Bronchial epithelial cell (primary cell): ENCODE data around the gene GNAI1. TPM values are rescaled to one million over a fixed set of nuclear protein-coding genes. Genes with fewer than 3 reads are reported as not detected.

Experiments used
- DNase-seq: peaks from one replicate; pipeline ENCODE4 v3.0.0-alpha.2; 2010; ENCODE audit warnings: low read depth
- FAIRE-seq: peaks from 2 replicates; lab custom pipeline; 2011; peaks lifted over from hg19 to GRCh38; lab: Jason Lieb, UNC
- H3K27me3 ChIP-seq: 2 replicates; pipeline ENCODE4 v1.5.1; 2011; ENCODE audit warnings: low read length; ENCODE audit not compliant: control insufficient read depth, insufficient read depth
- H3K36me3 ChIP-seq: 2 replicates; pipeline ENCODE4 v1.5.1; 2011; ENCODE audit warnings: low read length; ENCODE audit not compliant: control insufficient read depth, insufficient read depth
- H3K4me3 ChIP-seq: 2 replicates; pipeline ENCODE4 v1.5.1; 2011; ENCODE audit warnings: mild to moderate bottlenecking, low read depth, low read length, control low read depth
- total RNA-seq: library from RNA; depleted of rRNA; stranded (reverse); fragments of >200 nt; gene quantifications from 2 replicates; pipeline ENCODE4 v1.2.1, GENCODE V29; 2014
- TF ChIP-seq, protein P1 (sequence below): IDR thresholded peaks from 2 replicates; pipeline ENCODE4 v1.5.1; 2011; ENCODE audit warnings: mild to moderate bottlenecking, moderate library complexity, low read length, control low read depth, inconsistent platforms; ENCODE audit not compliant: insufficient read depth, severe bottlenecking

GNAI1 gene
- total RNA-seq, 1 donor from 2014 or later, result 56.1 TPM

- no peak for FAIRE-seq
- TF ChIP-seq, protein P1, sequence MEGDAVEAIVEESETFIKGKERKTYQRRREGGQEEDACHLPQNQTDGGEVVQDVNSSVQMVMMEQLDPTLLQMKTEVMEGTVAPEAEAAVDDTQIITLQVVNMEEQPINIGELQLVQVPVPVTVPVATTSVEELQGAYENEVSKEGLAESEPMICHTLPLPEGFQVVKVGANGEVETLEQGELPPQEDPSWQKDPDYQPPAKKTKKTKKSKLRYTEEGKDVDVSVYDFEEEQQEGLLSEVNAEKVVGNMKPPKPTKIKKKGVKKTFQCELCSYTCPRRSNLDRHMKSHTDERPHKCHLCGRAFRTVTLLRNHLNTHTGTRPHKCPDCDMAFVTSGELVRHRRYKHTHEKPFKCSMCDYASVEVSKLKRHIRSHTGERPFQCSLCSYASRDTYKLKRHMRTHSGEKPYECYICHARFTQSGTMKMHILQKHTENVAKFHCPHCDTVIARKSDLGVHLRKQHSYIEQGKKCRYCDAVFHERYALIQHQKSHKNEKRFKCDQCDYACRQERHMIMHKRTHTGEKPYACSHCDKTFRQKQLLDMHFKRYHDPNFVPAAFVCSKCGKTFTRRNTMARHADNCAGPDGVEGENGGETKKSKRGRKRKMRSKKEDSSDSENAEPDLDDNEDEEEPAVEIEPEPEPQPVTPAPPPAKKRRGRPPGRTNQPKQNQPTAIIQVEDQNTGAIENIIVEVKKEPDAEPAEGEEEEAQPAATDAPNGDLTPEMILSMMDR, result no peak
- H3K27me3 ChIP-seq, result no peaks in the 10 kb centered on the region
These were observed 35.8 kb downstream of the GNAI1 start for GRCh38 chr7:80170445-80170844.

GRCh38 chr7:80172387-80172786, 37.8 kb downstream of the GNAI1 start:
- FAIRE-seq (no peak), DNase-seq (no peak)
- H3K36me3 ChIP-seq, result peaks cover 2% of the 10 kb centered on the region
- no peak overlapping the region for H3K4me3 ChIP-seq
- TF ChIP-seq, protein P1, result no peak
- no peaks in the 10 kb centered on the region for H3K27me3 ChIP-seq

More at GRCh38 chr7:80170445-80170844, 35.8 kb downstream of the GNAI1 start:
- DNase-seq, result no peak
- H3K36me3 ChIP-seq, result peaks cover 1% of the 10 kb centered on the region
- H3K4me3 ChIP-seq, result no peak overlapping the region

GRCh38 chr7:80175744-80176143, 41.1 kb downstream of the GNAI1 start:
- FAIRE-seq, result no peak
- H3K27me3 ChIP-seq, result no peaks in the 10 kb centered on the region

DNA sequence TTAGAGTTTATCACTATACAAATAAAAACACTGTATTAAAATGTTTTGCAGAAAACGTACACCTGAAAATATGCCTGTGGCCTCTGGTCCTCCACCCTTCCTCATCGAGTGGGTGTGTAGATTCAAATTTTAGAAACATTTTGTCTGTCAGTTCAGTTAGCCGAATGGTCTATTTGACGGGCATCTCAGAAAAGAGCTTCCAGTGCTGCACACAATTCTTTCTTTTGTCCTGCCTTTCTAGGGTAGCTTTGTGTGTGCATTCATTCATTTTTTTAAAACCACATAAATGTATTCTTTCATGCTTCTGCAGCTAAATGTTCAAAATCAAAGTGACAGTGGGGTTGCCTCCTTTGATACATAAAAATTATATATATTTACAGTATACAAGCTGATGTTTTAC, 46.8 kb downstream of the GNAI1 start:
- no peaks in the 10 kb centered on the region for H3K27me3 ChIP-seq
- DNase-seq, result no peak
- H3K4me3 ChIP-seq, result no peak overlapping the region
- TF ChIP-seq, protein P1, result no peak
- no peak for FAIRE-seq
- peaks cover 2% of the 10 kb centered on the region for H3K36me3 ChIP-seq

More at GRCh38 chr7:80175744-80176143, 41.1 kb downstream of the GNAI1 start:
- Histone ChIP-seq H3K4me3 (no peak overlapping the region), H3K36me3 (peaks cover 2% of the 10 kb centered on the region)
- TF ChIP-seq, protein P1, result no peak
- DNase-seq, result no peak

DNA sequence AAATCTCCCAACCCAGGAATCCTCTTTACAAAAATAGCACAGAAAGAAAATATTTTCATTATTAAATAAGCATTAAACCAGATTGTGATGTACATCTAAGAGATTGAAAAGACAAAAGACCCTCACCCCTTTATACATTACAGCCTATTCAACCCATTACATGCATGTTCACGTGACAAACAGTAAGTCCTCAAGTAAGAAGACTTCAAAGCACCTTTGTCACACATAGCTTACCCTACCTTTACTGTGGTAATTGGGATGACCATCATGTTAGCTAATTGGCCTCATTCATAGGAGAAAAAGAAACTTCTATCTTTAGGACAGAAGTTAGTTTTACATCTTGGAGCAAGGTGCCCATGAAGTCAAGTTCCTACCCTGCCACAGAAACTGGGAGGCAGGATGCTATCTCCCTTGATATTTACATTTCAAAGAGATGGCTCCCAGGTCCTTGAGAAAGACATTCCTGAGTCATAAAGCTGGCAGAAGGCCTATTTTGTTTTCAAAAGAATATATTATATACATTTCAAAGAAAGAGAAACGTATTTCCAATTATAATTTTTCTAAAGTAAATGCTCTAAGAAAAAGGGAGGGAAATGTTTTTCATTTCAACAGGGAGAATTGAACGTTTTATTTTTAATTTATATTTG, 48.1 kb downstream of the GNAI1 start:
- DNase-seq (peak; percentile 59), FAIRE-seq (no peak)
- no peaks in the 10 kb centered on the region for H3K27me3 ChIP-seq
- H3K36me3 ChIP-seq, result peaks cover 2% of the 10 kb centered on the region
- TF ChIP-seq, protein P1, result no peak
- H3K4me3 ChIP-seq, result no peak overlapping the region

GRCh38 chr7:80183351-80183750, 48.7 kb downstream of the GNAI1 start:
- H3K4me3 ChIP-seq, result no peak overlapping the region
- H3K36me3 ChIP-seq, result peaks cover 2% of the 10 kb centered on the region
- H3K27me3 ChIP-seq, result no peaks in the 10 kb centered on the region
- TF ChIP-seq, protein P1, result no peak
- DNase-seq, result no peak
- FAIRE-seq, result no peak
